HG02678 (cell line): ENCODE data around the gene SCUBE3.

ENCODE experiments used
- ATAC-seq: cut with Tn5 transposase; IDR thresholded peaks from one replicate; pipeline ENCODE4 v1.9.1; 2021; ENCODE audit warnings: mild to moderate bottlenecking, moderate library complexity; ENCODE audit not compliant: unreplicated experiment

Gene SCUBE3

DNA sequence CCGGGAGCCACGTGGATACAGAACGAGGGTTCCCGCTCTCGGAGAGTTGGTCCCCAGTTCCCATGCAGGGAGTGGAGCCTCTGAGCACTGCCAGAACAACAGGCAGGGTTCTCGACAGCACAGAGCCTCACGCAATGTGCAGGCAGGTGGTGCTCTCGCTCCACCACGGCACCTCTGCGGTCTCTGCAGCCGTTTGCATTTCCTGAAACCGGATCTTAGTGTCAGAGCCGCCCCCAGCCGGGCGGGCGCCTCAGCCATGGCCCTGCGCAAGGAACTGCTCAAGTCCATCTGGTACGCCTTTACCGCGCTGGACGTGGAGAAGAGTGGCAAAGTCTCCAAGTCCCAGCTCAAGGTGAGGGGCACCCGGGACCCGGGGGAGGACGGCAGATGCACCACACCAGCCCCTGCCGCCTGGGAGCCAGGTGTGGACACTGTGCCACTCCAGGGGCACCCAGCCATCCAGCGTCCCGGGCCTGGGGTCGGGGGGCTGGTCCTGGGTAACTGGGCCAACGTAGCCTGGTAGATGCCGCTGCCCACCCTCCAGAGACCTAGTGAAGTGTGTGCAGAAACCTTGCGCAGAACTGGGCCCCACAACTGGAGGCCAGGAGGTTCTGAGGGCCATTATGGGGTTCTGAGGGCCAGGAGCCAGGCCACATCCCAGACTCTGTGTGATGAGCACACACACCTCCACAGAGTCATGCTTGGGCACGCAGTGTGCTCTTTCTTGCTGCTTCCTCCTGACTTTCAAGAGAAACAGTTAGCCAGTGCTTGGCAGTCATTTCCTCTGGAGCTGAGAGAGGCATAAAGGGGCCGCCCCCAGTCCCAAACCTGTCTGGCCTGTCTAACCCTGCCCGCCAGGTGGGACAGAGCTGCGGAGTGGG lies 84.1 kb downstream of the SCUBE3 start, which contains the start of gene DEF6:
Gene DEF6, plus strand, starts transcription at position 218 of the 881 bp plus-strand sequence. Its CDS starts 39 bp downstream, at position 257.
- peak; percentile 89 for ATAC-seq

DNA sequence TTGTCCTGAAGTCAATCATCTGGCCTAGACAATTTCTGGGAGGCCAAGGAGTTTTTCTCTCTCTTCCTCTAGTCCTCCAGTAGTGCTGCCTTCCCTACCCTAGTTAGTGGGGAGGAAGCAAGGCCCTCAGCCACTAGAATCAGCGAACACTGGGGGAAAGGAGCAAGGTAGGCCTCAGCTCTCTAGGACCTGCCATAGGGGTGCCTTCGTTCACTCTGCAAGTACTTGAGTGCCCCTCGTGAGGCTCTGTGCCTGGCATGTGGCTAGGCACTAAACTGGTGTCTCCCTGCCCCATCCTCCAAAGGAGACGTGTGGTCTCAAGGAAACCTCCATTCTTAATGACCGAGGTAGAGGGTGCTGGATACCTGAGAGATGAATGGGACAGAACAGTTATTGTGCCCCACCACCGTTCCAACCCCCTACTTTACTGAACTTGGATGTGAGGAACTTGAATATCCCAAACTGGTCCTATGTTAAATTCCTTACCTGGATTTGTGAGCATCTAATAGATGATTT lies 84.9 kb downstream of the SCUBE3 start:
- no peak for ATAC-seq

DNA sequence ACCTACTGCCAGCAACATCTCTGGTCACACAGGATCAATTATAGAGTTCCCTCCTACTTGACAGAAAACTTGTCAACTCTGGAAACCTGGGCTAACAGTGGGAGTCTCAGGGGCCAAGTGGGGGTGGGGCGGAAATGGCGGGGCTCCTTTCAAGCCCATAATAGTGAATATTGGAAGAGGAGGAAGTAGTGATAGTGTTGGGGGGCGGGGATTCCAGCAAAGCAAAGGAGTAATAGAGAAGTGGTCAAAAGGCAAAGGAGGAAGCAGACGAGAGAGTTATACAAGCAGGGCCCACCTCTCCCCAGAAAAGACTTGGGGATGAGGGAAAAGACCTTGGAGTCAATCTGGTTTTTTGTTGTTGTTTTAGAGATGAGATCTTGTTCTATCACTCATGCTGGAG lies 85.9 kb downstream of the SCUBE3 start:
- no peak for ATAC-seq

DNA sequence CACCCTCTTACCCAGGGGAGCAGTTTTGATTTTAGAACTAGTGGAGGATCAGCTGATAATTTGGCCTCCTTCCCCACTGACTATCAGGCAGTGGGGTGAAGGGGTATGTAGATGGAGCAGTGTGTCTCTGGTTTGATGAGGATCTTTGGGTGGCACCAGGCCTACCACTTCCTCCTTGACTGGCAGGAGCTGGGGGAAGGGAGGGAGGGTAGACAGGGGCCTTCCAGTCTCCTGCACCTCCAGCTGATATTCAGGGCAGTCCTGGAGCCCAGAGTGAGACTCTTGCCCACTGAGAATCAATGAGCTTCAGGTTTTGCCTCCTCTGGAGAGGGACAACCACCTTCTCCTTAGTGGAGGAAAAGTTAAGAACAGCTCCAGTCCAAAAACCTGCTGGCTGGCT lies 87.1 kb downstream of the SCUBE3 start:
- ATAC-seq = no peak
